T-helper 2 cell treated with Interferon-gamma antibody and Interleukin-4, amounts not matched to agents 100 ng/mL and 5 ng/mL, for 36 hours (primary cell): ENCODE data around the gene GDF3. TPM values are rescaled to one million over a fixed set of nuclear protein-coding genes. Genes with fewer than 3 reads are reported as not detected.
"Not testable (repeated sequence)": the region's sequence is repeated elsewhere in the genome, so short reads cannot be mapped to it uniquely, and the experiment has no call there.

Experiments
- intact Hi-C: fragments of 100-400 bp; cut with micrococcal nuclease; formaldehyde crosslinking; loops from one replicate; pipeline ENCODE4 v1.15.1; 2023
- total RNA-seq: library from RNA; stranded (reverse); gene quantifications from 2 replicates; pipeline ENCODE4 v1.2.3, GENCODE V29; 2022

The GDF3 gene
- not detected in 2 replicates for total RNA-seq

DNA sequence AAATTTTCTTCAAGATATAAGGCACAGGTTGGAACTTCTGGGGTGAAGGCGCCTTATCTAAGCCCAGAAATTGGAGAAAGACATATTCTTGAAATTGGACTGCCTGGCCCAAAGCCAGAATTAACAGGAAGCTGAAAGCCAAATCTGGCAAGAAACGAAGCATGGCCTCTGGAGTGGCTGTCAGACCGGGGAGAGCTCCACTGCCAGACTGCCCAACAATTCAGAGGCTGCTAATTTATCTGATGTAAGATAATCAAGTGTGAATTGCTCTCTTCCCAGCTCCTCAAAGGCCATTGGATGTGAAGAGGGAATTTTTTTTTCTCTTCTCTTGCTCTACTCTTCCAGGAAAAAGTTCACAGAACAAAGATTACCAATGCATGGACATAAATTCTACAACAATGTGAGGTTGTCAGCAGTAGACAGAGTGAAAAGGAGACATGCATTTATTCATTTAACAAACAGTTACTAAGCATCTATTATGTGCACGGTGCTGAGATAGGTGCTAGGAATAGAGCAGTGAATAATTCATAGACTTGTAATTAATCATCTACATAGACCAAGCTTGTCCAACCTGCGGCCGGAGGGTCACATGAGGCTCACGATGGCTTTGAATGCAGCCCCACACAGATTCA, at the start of gene GDF3:
TSS of gene GDF3 (minus strand) at position 210 of the 632 bp plus-strand sequence. CDS start at position 163, 47 bp downstream.
- intact Hi-C loops, result no loop called here

DNA sequence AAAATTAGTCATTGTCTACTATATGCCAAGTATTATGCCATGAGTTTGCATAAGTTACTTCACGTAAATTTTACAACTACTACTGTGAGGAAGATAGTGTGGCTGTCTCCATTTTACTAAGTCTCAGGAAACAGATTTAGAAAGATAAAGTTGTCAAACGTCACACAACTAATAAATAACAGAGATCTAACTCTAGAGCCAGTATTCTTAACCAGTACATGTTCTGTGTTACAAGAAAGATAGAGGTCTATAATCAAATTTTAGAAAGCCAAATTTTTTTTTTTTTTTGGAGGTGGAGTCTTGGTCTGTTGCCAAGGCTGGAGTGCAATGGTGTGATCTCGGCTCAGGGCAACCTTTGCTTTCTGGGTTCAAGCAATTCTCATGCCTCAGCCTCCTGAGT, 37.4 kb upstream of the GDF3 start:
- intact Hi-C loops, result no loop called here

DNA sequence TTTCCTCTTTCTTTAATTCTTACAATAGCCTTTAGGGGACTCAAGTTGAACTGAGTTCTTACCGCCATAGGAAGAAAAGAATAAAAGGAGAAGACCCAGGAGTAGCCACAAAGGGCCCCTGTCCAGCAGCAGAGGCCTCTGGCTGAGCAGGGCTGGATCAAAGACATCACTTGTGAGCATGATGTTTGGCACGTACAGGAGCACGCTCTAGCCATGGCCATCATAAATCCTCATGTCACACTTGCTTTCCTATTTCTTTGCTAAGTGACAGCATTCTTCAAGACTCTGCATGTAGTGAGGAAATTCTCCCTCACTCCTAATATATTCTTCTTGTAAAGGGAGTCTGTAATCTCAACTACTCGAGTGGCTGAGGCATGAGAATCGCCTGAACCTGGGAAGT, 35.9 kb upstream of the GDF3 start:
- intact Hi-C loops, result no loop called here

DNA sequence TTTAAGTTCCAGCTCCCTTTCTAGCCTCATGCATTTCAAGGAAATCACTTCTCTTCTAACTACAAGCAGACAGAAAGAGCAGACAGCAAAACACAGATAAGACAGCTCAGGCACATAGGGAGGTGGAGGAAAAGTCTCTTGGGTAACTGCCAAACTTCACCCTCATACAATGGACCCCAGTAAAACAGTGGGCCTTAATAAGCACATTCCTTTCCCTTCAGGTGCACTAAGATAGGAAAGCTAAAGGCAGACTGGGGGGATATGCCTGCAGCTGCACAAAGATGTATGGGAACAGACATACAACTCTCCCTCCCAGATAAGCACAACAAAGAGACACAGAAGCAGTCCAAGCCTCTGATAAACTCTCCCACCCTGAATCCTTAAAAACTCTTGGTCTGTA, 35.4 kb upstream of the GDF3 start:
- intact Hi-C loops, result not testable (repeated sequence)

DNA sequence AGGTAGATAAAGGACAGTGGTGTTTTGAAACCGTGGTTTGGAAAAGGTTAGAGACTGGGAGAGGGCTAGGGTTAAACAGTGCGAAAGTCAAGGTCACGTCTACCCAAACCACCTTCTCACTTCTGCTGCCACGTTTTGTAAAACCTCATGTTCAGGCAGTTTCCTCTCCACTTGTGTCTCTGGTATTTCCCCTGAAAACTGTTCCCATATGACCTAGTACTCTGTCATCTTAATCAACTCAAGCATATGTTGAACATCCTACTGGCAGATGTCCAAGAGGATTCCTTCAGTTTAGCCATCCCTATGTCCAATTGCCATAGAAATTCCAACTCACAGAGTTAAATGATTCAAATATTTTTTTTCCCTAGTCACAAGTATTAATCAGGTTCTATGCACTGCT, 34.2 kb upstream of the GDF3 start:
- intact Hi-C loops, result no loop called here

DNA sequence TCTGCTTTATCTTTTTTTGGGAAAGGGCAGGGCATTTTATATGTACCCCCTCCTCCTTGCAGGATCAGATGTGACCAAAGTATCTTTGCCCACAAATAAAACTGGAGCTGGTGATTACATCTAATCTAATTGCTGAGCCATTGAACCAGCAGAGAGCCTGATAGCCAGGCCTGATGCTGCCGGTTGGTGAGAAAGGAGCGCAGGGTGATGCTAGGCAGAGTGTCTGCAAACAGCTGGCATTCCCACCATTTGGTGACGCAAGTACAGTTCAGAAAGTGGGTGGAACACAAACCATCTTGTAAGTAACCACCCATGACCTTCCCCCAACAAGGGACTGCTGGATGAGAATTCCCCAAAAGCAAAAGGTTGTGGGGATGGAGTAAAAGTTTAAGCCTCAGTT, 28.4 kb upstream of the GDF3 start:
- intact Hi-C loops, result no loop called here

DNA sequence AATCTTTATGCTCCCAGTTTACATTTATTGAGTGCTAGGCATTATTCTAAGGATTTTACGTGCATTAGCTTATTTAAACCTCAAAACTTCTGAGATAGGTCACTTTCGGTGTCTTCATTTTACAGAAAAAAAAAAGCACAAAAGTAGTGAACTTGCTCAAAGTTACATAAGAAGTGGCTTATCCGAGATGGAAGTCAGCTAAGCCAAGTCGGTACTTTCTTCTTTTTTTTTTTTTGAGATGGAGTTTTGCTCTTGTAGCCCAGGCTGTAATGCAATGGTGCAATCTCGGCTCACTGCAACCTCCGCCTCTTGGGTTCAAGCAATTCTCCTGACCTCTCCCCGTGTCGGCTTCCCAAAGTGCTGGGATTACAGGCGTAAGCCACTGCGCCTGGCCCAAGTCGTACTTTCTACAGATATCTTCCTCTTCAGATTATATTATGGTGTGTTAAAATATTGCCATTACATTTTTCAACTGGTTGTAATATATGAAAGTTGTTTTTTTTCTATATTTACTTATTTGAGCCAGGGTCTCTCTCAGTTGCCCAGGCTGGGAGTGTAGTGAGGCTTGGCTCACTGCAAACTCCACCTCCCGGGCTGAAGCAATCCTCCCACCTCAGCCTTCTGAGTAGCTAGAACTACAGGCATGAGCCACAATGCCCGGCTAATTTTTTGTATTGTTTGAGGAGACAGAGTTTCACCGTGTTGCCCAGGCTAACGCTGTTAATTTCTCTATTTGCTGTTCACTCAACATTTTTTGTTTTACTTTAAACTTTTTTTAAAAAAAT, 24.6 kb upstream of the GDF3 start:
- intact Hi-C loops, result no loop called here

DNA sequence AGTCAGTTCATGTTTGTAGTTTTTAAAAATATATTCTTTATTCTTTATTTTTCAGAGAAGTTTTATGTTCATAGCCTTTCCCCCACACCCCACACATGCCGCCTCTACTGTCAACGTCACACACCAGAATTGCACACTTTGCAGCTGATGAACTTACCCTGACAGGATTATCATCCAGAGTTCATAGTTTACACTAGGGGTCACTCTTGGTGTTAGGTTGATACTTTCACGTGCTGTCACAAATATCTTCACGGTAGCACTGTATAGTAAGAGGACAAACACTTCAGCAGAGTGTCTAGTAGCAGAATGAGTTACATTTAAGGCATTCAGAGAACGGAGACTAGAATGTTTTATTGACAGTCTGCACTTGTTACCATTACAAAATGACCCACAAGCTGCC, 20.8 kb upstream of the GDF3 start:
- intact Hi-C loops, result no loop called here

DNA sequence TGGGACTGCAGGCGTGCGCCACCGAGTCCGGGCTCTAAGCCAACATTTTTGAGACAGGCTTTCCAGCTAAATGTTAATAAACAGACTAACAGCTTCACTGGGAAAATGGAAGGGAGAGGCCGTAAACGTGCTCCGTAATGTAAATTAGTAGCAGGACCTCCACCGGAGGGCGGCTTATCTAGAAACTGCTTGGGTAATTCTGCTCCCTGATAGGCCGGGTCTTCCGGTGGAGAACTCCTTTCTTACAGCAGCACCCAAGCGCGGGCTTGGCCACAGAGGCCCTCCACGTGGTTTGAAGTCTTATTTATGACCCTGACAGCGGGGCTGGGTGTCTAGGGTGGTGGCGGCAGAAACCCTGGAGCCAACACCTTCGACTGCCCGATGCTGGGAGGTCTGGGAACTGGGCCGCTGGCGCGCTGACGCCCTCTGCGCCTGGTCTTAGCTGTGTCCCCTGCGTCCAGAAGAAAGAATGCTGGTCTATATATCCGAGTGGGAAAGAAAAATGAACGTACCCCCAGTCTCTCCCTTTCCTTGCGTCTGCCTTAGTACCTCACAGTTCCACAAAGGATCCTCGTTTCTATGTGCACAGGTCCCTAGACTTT, 17.4 kb upstream of the GDF3 start:
- intact Hi-C loops, result no loop called here

DNA sequence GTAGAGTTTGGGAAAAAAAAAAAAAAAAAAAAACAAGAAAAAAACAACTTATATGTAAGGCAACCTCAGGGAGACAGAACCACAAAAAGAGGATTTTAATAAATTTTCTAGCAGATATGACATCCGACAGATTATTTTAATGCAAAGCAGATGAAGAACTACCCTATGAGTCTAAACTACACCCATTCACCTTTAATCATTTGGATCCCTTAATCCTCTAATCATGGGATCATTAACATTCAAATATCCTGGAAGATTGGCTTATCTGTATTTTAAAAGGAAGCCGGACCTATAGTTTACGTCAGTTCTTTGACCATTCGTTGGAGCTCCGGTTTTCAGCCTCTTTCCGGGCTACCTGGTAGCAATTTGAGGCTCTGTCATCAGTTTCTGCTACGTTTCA, 15.6 kb upstream of the GDF3 start, which contains the start of gene DPPA3:
TSS of gene DPPA3 (plus strand) at position 301 of the 400 bp plus-strand sequence. CDS start 138 bp downstream, outside the sequence.
- intact Hi-C loops, result no loop called here

DNA sequence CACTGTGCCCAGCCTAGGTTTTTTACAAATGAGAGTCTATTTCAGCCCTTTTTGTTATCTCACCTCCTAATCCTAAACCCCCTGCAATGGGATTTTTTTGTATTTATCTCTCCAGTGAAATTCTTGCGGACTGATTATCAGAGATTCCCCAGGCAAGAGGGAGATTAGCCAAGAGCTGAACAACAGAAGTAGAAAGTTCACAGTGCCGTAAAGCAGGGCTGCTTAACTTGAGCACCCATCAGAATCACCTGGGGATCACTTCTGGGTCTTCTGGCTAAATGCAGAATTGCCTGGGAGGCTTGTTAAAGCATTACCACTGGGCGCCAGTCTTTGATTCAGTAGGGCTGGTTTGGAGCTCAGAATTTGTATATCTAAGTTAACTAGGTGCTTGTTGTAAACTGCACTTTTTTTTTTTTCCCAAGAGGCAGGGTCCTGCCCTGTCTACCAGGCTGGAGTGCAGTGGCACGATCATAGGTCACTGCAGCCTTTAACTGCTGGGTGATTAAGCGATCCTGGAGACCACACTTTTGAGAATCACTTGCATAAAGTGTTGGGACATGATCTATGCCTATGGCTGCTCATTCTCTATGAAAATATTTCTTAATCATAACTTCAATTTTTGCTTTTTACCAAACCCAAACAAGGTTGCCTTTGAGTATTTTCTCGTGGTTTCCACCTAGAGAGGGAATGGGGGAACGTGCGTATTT, 14.5 kb upstream of the GDF3 start:
- intact Hi-C loops, result no loop called here

DNA sequence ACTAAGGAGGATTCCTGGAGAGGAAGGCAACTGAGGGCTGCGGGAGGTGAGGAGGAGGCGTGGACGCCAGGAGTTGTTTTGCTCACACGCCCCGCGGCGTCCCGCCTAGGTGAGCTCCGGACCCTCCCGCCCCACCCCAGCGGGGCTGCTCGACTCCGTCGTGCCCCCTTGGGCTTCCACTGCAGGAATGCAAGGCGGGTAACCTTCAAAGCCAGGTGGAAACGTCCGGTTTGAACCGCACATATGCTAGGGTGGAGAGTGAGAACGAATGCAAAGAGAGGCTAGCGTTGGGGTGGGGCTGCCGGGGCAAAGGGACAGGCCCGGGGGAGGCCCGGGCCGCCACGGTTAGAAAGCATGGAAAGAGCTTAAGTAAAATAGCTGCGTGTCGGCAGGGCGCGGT, 10.3 kb upstream of the GDF3 start:
- intact Hi-C loops, result no loop called here

DNA sequence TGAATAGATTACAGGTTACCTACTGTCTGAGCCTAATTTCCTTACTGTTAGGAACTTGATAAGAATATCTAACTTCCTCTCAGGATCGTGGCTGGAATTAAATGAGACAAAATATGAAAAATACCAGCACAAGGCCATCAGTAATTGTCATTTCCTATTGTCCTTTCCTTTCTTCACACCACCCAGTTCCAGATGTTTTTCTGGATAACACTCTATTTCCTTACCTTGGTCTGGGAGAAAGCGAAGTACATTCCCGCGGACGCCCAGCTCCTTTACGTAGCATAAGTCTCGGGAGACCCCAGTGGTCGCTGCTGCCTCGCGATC, 376 bp downstream of the GDF3 start:
- intact Hi-C loops, result no loop called here

DNA sequence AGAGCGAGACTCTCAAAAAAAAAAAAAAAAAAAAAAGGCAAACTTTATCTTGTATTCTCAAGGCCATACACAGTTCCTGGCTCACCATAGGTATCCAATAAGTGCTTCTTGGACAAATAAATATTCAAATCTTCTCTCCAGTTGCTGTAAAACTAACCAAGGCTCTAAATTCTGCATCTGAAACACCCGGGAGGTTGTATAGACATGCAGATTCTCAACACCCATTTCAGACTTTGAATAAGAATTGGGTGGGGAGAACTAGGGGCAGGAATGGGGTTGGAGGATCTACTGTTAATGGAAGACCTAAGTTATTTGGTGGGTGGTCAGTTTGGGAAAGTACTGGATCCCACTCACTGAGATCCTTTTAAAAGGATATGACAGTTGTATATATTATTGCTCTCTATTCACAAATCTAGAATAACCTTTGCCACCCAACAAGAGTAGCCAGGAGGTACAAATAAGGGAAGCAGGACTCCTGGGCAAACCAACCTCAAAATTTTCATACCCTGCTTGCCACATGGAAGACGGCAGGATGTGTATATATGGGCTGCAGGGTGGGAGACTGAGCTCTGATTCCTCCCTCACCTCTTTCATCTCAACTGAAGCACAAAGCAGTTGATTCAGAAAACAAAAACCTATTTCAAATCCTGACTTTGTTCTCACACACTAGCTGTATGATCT, 879 bp downstream of the GDF3 start:
- intact Hi-C loops, result no loop called here

DNA sequence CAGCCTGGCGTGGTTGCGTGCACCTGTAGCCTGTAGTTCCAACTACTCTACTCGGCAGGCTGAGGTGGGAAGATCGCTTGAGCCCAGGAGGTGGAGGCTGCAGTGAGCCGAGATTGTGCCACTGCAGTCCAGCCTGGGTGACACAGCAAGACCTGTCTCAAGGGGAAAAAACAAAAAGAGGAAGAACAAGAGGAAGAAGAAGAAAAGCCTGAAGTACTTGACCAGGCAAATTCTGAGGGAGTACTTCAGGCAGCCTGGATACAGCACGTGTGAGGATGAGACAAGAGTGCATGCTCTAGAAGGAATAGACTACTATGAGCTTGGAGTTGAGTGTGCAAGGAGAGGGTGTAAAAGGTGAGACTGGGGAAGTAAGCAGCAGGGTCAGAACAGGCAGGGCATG, 1.8 kb downstream of the GDF3 start:
- intact Hi-C loops, result no loop called here

DNA sequence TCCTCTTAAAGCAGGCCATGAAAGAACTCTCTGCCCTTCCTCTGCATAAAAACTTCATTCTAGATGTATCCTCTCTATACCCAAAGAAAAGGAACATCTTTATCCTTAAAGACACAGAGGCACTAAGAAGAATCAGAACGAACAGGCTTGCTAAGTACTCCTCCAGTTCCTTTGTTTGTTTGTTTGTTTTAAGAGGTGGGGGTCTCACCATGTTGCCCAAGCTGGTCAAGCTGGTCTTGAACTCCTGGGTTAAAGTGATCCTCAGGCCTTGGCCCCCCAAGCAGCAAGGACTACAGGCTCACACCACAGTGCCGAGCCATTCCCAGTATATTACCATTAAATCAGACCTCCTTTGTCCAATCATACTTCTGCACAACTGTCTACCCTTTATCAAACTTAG, 14.0 kb downstream of the GDF3 start:
- intact Hi-C loops, result no loop called here

DNA sequence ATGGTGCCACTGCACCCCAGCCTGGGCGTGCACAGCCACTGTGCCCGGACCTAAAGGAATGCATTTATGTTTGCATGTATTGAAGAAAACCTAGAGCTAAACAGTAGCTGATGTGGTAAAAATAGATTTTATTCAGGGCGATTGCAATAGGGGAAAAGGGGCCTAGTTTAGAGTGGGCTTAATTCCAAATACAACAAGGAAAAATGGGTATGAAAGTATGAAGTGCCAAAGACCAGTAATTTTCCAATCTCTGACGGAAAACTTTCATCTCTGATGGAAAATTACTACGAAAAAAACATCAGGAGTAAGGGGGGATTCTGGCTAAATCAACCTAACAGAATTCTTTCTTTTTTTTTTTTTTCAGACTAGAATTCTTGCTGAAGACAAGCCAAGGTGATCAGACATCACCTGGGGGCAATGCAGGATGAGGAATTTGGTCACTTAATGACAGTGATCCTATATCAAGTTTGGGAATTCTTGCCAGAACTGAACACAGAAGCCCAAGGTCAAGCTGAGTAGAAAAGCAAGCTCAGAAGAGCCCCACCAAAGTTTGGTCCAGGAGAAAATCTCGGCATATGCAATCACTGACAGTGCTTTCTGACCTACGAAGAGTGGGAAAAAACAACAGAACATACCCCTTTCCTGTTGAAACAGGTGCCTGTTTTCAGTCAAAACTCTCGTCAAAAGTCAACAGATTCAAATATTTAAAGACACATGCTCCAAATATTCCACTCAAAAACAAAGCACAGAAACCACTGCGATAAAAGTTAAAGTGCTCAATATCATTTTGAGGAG, 16.1 kb downstream of the GDF3 start:
- intact Hi-C loops, result no loop called here

DNA sequence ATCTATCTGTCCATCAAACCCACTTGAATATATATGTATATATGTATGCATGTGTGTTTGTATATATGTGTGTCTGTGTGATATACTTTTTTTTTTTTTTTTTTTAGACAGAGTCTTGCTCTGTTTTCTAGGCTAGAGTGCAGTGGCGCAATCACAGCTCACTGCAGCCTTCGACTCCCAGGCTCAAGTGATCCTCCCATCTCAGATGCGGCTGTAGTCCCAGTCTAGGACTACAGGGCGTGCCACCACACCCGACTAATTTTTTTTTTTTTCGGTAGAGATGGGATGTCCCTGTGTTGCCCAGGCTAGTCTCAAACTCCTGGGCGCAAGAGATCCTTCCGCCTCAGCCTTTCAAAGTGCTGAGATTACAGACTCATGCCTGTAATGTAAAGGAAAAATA, 16.8 kb downstream of the GDF3 start:
- intact Hi-C loops, result no loop called here

DNA sequence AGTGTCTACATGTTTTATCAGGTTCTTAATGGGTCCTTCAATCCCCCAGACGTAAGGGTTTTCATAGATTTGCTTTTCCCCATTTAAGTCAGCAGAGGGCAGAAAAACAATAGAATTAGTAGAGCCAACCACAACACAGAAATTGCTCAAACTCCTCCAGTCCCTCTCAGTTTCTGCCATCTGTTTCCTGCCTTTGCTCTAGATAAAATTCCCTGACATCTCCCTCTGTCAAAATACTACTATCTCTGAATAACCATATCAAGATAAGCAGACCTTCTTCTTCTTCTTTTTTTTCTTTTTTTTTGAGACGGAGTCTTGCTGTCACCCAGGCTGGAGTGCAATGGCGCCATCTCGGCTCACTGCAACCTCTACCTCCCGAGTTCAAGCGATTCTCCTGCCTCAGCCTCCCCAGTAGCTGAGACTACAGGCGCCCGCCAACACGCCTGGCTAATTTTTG, 18.1 kb downstream of the GDF3 start:
- intact Hi-C loops, result loop anchor here (1.0 kb wide), 1 partner anchor 130 kb away; no protein-coding TSS in a partner anchor

DNA sequence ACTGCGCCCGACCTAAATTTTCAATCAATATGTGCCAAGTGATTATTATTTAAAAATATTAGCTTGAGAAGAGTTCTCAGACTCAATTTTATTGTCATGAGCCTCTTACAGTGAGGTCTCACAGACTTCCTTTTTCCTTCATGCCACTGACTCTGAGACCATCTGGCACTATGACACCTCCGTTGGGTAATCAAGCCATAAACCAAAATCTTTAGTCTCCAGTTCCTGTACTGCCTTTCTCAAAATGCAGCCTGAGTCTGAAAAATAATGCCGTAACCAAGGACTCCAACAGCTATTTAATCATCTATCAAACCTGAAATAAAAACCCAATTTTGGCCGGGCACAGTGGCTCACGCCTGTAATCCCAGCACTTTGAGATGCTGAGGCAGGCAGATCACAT, 20.1 kb downstream of the GDF3 start:
- intact Hi-C loops, result not testable (repeated sequence)

DNA sequence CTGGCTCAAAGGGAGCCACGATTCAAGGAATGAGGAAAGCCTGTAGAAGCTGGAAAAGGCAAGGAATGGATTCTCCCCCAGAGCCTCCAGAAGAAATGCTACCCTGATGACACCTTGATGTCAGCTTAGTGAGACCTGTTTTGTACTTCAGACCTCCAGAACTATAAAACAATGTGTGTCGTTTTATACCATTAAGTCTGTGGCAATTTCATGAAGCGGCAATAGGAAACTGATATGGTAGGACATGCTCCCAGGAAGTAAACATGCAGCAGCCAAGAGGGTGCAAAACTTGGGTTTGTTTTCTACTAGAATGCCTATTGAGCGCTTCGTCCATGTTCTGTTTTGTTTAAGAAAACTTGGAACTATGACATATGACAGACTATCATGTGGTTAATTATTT, 27.4 kb downstream of the GDF3 start:
- intact Hi-C loops, result no loop called here
